ENCODE results near the gene NPAS1.

NPAS1 gene

GRCh38 chr19:47019431-47020041, at the start of gene NPAS1:
TSS of gene NPAS1 (plus strand) at chr19:47019837. CDS start at chr19:47021048, 1,211 bp downstream.
- peaks cover 55% of the 10 kb centered on the region for H3K27me3 ChIP-seq (ENCODE audit: control insufficient read depth, insufficient read depth, low read length)
- H3K9ac ChIP-seq (ENCODE audit: low read length): no peak within 1 kb of the TSS
- H3K4me3 ChIP-seq (ENCODE audit: low read length): no peak within 1 kb of the TSS

DNA sequence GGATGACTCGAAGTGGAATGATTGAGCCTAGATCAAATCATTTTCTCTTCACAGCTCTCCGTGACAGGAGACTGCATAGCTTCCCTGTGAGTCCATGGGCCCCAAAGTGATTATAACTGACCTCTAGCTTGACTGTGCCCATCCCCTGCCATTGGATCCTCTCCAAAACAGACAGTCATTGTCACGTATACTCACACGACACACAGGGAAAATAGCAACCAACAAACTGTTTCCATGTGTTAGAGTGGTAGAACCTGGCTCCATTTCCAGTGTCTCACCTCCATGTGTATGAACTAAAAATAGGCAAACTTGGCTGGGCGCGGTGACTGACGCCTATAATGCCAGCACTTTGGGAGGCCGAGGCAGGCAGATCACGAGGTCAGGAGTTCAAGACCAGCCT, 48.8 kb upstream of the NPAS1 start:
- peaks cover 26% of the 10 kb centered on the region for H3K4me1 ChIP-seq (ENCODE audit: control insufficient read depth, insufficient read depth, low read length)

More at GRCh38 chr19:47019431-47020041, at the start of gene NPAS1:
- H3K36me3 ChIP-seq (ENCODE audit: control insufficient read depth, insufficient read depth, low read length): no peaks in the 10 kb centered on the region
- H3K9me3 ChIP-seq (ENCODE audit: control insufficient read depth, low read length): no peaks in the 10 kb centered on the region
- peaks cover 19% of the 10 kb centered on the region for H3K4me1 ChIP-seq (ENCODE audit: control insufficient read depth, insufficient read depth, low read length)

GRCh38 chr19:46972311-46972710, 47.3 kb upstream of the NPAS1 start:
- H3K4me1 ChIP-seq (ENCODE audit: control insufficient read depth, insufficient read depth, low read length): peaks cover 38% of the 10 kb centered on the region
- H3K27me3 ChIP-seq (ENCODE audit: control insufficient read depth, insufficient read depth, low read length): no peaks in the 10 kb centered on the region
- H3K9me3 ChIP-seq (ENCODE audit: control insufficient read depth, low read length): no peaks in the 10 kb centered on the region
- no peaks in the 10 kb centered on the region for H3K36me3 ChIP-seq (ENCODE audit: control insufficient read depth, insufficient read depth, low read length)
- no peak overlapping the region for H3K9ac ChIP-seq (ENCODE audit: low read length)
- no peak overlapping the region for H3K4me3 ChIP-seq (ENCODE audit: low read length)

More for the DNA sequence above, 48.8 kb upstream of the NPAS1 start:
- Histone ChIP-seq H3K36me3 (ENCODE audit: control insufficient read depth, insufficient read depth, low read length) (no peaks in the 10 kb centered on the region), H3K4me3 (ENCODE audit: low read length) (no peak overlapping the region), H3K9ac (ENCODE audit: low read length) (no peak overlapping the region), H3K27me3 (ENCODE audit: control insufficient read depth, insufficient read depth, low read length) (no peaks in the 10 kb centered on the region), H3K9me3 (ENCODE audit: control insufficient read depth, low read length) (no peaks in the 10 kb centered on the region)

DNA sequence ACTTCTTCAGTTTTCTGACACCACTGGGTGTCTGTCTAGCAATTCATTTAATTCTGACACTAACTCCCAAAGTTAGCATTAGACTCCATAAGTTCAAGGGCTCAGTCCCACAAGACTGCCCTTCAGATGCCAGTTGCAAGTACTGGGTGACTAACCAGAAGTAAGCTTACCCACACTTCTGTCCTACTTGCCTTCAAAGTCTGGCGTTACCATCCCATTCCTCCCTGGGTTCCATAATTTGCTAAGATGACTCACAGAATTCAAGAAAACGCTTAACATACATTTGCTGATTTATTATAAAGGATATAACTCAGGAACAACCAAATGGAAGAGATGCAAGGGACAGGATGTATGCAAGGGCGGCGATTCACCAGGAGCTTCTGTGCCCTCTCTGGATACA, 45.5 kb upstream of the NPAS1 start:
- H3K27me3 ChIP-seq (ENCODE audit: control insufficient read depth, insufficient read depth, low read length): no peaks in the 10 kb centered on the region
- no peaks in the 10 kb centered on the region for H3K9me3 ChIP-seq (ENCODE audit: control insufficient read depth, low read length)
- H3K4me1 ChIP-seq (ENCODE audit: control insufficient read depth, insufficient read depth, low read length): peaks cover 39% of the 10 kb centered on the region
- no peak overlapping the region for H3K9ac ChIP-seq (ENCODE audit: low read length)
- no peaks in the 10 kb centered on the region for H3K36me3 ChIP-seq (ENCODE audit: control insufficient read depth, insufficient read depth, low read length)
- no peak overlapping the region for H3K4me3 ChIP-seq (ENCODE audit: low read length)

DNA sequence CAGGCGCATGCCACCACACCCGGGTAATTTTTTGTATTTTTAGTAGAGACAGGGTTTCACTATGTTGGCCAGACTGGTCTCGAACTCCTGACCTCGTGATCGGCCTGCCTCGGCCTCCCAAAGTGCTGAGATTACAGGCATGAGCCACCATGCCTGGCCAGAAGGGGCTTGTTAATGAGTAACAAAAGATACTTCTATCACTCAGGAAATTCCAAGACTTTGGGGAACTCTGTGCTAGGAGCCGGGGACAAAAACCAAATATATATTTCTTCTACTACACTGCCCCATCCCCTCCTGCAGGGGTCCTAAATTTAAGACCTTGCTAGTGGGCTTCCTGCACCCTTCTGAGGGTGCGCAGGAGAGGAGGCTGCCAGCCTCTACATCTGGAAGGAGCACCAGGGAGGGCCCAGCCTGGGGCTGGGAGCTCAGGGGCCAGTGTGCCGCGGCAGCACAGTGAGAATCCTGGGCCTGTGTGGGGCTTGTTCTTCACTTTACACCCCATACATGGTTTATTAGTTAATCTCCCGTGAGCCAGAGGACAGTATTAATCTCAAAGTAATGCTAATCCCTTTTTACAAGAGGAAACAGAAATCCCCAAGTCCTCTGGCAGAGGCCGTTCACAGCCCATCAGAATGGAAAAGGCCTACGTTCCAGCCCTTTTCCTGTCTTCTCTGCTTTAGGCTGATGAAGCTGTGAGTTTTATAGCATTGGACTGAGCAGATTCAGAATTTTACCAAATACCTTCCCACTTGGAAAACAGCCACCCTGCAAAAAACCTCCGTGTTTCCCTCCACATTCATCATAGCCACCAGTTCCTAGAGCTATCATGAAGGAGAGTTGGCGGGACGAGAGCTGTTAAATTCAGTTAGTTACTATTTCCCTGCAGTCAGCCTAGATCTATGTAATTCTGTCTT, 44.4 kb upstream of the NPAS1 start:
- Histone ChIP-seq H3K4me3 (ENCODE audit: low read length) (no peak overlapping the region), H3K9ac (ENCODE audit: low read length) (no peak overlapping the region), H3K36me3 (ENCODE audit: control insufficient read depth, insufficient read depth, low read length) (no peaks in the 10 kb centered on the region), H3K9me3 (ENCODE audit: control insufficient read depth, low read length) (no peaks in the 10 kb centered on the region), H3K4me1 (ENCODE audit: control insufficient read depth, insufficient read depth, low read length) (peaks cover 39% of the 10 kb centered on the region), H3K27me3 (ENCODE audit: control insufficient read depth, insufficient read depth, low read length) (no peaks in the 10 kb centered on the region)

DNA sequence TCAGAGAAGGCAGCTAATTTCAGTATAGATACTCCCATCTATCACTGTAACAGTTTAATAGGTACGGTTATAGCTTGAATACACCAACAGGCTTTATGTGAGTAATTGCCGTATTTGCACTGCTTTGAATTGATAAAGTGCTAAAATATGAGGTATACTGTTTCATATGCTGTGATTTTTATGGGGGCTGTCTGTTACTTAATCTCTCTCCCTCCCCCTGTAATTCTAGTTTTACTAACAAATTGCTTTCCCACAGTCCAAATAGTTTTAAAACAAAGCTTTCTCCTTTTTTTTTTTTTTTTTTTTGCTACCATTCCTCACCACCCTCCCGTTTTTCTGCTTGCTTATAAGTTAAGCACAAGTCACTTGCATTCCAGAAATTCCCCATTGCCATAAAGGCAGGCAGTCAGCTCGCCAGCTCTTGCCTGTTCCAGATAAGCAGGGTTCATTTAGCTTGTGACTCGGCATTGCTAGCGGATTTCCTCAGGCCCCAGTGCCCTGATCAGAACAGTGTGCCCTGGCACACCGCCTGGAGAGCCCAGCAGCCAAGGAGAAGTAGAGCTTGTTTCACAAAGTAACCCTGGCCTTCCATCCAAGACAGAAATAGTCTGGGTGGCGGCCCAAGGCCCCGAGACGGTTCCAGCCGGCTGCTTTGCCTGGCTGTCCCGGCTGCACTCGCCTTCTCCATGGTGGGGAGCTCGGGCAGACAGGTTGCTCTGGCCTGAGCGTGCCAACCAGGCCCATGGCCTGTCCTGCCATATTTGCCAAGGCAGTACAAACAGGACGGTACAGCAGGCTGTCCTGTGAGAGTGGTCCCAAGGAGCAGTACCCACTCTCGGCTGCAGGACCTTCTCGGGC, 43.5 kb upstream of the NPAS1 start:
- no peak overlapping the region for H3K4me3 ChIP-seq (ENCODE audit: low read length)
- no peaks in the 10 kb centered on the region for H3K36me3 ChIP-seq (ENCODE audit: control insufficient read depth, insufficient read depth, low read length)
- peaks cover 39% of the 10 kb centered on the region for H3K4me1 ChIP-seq (ENCODE audit: control insufficient read depth, insufficient read depth, low read length)
- H3K27me3 ChIP-seq (ENCODE audit: control insufficient read depth, insufficient read depth, low read length): no peaks in the 10 kb centered on the region
- no peak overlapping the region for H3K9ac ChIP-seq (ENCODE audit: low read length)
- no peaks in the 10 kb centered on the region for H3K9me3 ChIP-seq (ENCODE audit: control insufficient read depth, low read length)

GRCh38 chr19:46976845-46977320, 42.8 kb upstream of the NPAS1 start:
- Histone ChIP-seq H3K9ac (ENCODE audit: low read length) (no peak overlapping the region), H3K9me3 (ENCODE audit: control insufficient read depth, low read length) (no peaks in the 10 kb centered on the region), H3K36me3 (ENCODE audit: control insufficient read depth, insufficient read depth, low read length) (no peaks in the 10 kb centered on the region), H3K4me3 (ENCODE audit: low read length) (no peak overlapping the region), H3K27me3 (ENCODE audit: control insufficient read depth, insufficient read depth, low read length) (no peaks in the 10 kb centered on the region), H3K4me1 (ENCODE audit: control insufficient read depth, insufficient read depth, low read length) (peaks cover 39% of the 10 kb centered on the region)

GRCh38 chr19:46977548-46977947, 42.1 kb upstream of the NPAS1 start:
- Histone ChIP-seq H3K27me3 (ENCODE audit: control insufficient read depth, insufficient read depth, low read length) (no peaks in the 10 kb centered on the region), H3K4me3 (ENCODE audit: low read length) (no peak overlapping the region), H3K9me3 (ENCODE audit: control insufficient read depth, low read length) (no peaks in the 10 kb centered on the region), H3K4me1 (ENCODE audit: control insufficient read depth, insufficient read depth, low read length) (peaks cover 39% of the 10 kb centered on the region), H3K9ac (ENCODE audit: low read length) (no peak overlapping the region), H3K36me3 (ENCODE audit: control insufficient read depth, insufficient read depth, low read length) (no peaks in the 10 kb centered on the region)

GRCh38 chr19:46978171-46978869, 41.3 kb upstream of the NPAS1 start:
- Histone ChIP-seq H3K36me3 (ENCODE audit: control insufficient read depth, insufficient read depth, low read length) (no peaks in the 10 kb centered on the region), H3K4me3 (ENCODE audit: low read length) (no peak overlapping the region), H3K4me1 (ENCODE audit: control insufficient read depth, insufficient read depth, low read length) (peaks cover 39% of the 10 kb centered on the region), H3K27me3 (ENCODE audit: control insufficient read depth, insufficient read depth, low read length) (no peaks in the 10 kb centered on the region), H3K9me3 (ENCODE audit: control insufficient read depth, low read length) (no peaks in the 10 kb centered on the region), H3K9ac (ENCODE audit: low read length) (no peak overlapping the region)

- Histone ChIP-seq H3K9ac (ENCODE audit: low read length) (no peak overlapping the region), H3K27me3 (ENCODE audit: control insufficient read depth, insufficient read depth, low read length) (no peaks in the 10 kb centered on the region), H3K4me1 (ENCODE audit: control insufficient read depth, insufficient read depth, low read length) (peaks cover 44% of the 10 kb centered on the region), H3K36me3 (ENCODE audit: control insufficient read depth, insufficient read depth, low read length) (no peaks in the 10 kb centered on the region), H3K9me3 (ENCODE audit: control insufficient read depth, low read length) (no peaks in the 10 kb centered on the region), H3K4me3 (ENCODE audit: low read length) (no peak overlapping the region)
Measured at GRCh38 chr19:46979126-46980105, 40.2 kb upstream of the NPAS1 start.
